ENCODE measurements around the gene XAGE5.
"Not testable (repeated sequence)": the region's sequence is repeated elsewhere in the genome, so short reads cannot be mapped to it uniquely, and the experiment has no call there.

Gene XAGE5

GRCh38 chrX:52811065-52811625 lies at the start of gene XAGE5:
Gene XAGE5 (plus strand): TSS chrX:52811287. CDS start chrX:52812567, 1,280 bp downstream.
- no peak for DNase-seq

- not testable (repeated sequence) for DNase-seq
These were observed 45.1 kb upstream of the XAGE5 start for GRCh38 chrX:52765983-52766382.

GRCh38 chrX:52773504-52773903 lies 37.6 kb upstream of the XAGE5 start:
- DNase-seq = not testable (repeated sequence)

GRCh38 chrX:52797327-52797726 lies 13.8 kb upstream of the XAGE5 start, which contains the start of gene SPANXN5:
Gene SPANXN5 (minus strand): TSS chrX:52797427. CDS start chrX:52797348, 79 bp downstream.
- DNase-seq = not testable (repeated sequence)

- not testable (repeated sequence) for DNase-seq
These were observed 6.2 kb upstream of the XAGE5 start for GRCh38 chrX:52804876-52805275.

- no peak for DNase-seq
These were observed 8.7 kb downstream of the XAGE5 start for GRCh38 chrX:52819788-52820187.

GRCh38 chrX:52821079-52821760 lies 10.1 kb downstream of the XAGE5 start:
- DNase-seq = no peak

GRCh38 chrX:52824608-52825007 lies 13.5 kb downstream of the XAGE5 start:
- DNase-seq = no peak

- DNase-seq = no peak
These were observed 19.5 kb downstream of the XAGE5 start for GRCh38 chrX:52830551-52830950.

- DNase-seq = no peak
These were observed 28.1 kb downstream of the XAGE5 start for GRCh38 chrX:52839137-52839536.

GRCh38 chrX:52843619-52844018 lies 32.5 kb downstream of the XAGE5 start:
- DNase-seq = not testable (repeated sequence)

GRCh38 chrX:52852110-52852860 lies 41.2 kb downstream of the XAGE5 start:
- DNase-seq = no peak

GRCh38 chrX:52856991-52857525 lies 46.0 kb downstream of the XAGE5 start:
- not testable (repeated sequence) for DNase-seq

- no peak for DNase-seq
These were observed 54.4 kb downstream of the XAGE5 start for GRCh38 chrX:52865343-52865998.

Measured in stimulated activated CD4-positive, alpha-beta T cell treated with anti-CD3 and anti-CD28 coated beads, Interleukin-4, amount 100 ng/mL, for 4 hours (primary cell).